ENCODE measurements around the gene HOXC11.

Gene HOXC11

DNA sequence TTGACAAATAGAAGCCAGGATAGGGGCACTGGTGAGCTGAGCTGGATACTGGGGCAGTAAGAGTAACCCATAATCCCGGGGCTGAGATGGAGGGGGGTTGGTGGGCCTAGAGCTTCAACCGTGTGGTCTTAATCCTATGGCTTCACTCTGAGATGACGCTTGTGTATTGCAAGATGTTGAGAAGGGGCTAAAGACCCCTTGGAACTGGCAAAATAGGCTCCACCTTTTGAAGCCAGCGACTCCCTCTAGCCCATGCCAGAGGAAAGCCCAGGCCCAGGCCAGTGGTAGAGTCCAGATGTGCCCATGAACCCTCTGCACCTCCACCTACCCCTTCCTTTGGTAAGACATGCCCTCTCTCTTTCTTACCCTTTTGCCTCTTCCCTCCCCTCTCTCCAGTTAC, 13.6 kb upstream of the HOXC11 start:
- peaks cover 3% of the 10 kb centered on the region; the same call in 1 of the 2 replicates for H3K4me1 ChIP-seq
- in situ Hi-C loops (cut with MboI; ENCODE audit: low sequenced_read_pairs): no loop called here
- H3K27me3 ChIP-seq (ENCODE audit: low read depth): peaks cover 19% of the 10 kb centered on the region
- no peaks in the 10 kb centered on the region for H3K9me3 ChIP-seq
- H3K4me3 ChIP-seq: no peak overlapping the region
- DNase-seq (ENCODE audit: low spot score in 2 of 2): no peak
- H3K36me3 ChIP-seq (replicated peaks): no peaks in the 10 kb centered on the region

- Histone ChIP-seq H3K36me3 (replicated peaks) (no peaks in the 10 kb centered on the region), H3K4me1 (peaks cover 12% of the 10 kb centered on the region), H3K4me3 (no peak overlapping the region), H3K9me3 (no peaks in the 10 kb centered on the region), H3K27me3 (ENCODE audit: low read depth) (peaks cover 18% of the 10 kb centered on the region)
- in situ Hi-C loops (cut with MboI; ENCODE audit: low sequenced_read_pairs): no loop called here
- DNase-seq (ENCODE audit: low spot score in 2 of 2): no peak
These were observed 12.5 kb upstream of the HOXC11 start for GRCh38 chr12:53960187-53961024.

- H3K27me3 ChIP-seq (ENCODE audit: low read depth): peaks cover 10% of the 10 kb centered on the region
- H3K36me3 ChIP-seq (replicated peaks): no peaks in the 10 kb centered on the region
- in situ Hi-C loops (cut with MboI; ENCODE audit: low sequenced_read_pairs): no loop called here
- H3K4me1 ChIP-seq: peaks cover 17% of the 10 kb centered on the region
- H3K4me3 ChIP-seq: no peak overlapping the region
- no peaks in the 10 kb centered on the region for H3K9me3 ChIP-seq
- DNase-seq (ENCODE audit: low spot score in 2 of 2): no peak
These were observed 11.7 kb upstream of the HOXC11 start for GRCh38 chr12:53961025-53961761.

GRCh38 chr12:53963005-53963404, 9.9 kb upstream of the HOXC11 start:
- H3K4me1 ChIP-seq: peaks cover 17% of the 10 kb centered on the region
- H3K4me3 ChIP-seq: no peak overlapping the region
- no peaks in the 10 kb centered on the region for H3K9me3 ChIP-seq
- in situ Hi-C loops (cut with MboI; ENCODE audit: low sequenced_read_pairs): no loop called here
- H3K27me3 ChIP-seq (ENCODE audit: low read depth): 0 out of 2 replicates have a peak, but pooled peaks cover 2% of the 10 kb centered on the region
- DNase-seq (ENCODE audit: low spot score in 2 of 2): no peak
- H3K36me3 ChIP-seq (replicated peaks): no peaks in the 10 kb centered on the region

DNA sequence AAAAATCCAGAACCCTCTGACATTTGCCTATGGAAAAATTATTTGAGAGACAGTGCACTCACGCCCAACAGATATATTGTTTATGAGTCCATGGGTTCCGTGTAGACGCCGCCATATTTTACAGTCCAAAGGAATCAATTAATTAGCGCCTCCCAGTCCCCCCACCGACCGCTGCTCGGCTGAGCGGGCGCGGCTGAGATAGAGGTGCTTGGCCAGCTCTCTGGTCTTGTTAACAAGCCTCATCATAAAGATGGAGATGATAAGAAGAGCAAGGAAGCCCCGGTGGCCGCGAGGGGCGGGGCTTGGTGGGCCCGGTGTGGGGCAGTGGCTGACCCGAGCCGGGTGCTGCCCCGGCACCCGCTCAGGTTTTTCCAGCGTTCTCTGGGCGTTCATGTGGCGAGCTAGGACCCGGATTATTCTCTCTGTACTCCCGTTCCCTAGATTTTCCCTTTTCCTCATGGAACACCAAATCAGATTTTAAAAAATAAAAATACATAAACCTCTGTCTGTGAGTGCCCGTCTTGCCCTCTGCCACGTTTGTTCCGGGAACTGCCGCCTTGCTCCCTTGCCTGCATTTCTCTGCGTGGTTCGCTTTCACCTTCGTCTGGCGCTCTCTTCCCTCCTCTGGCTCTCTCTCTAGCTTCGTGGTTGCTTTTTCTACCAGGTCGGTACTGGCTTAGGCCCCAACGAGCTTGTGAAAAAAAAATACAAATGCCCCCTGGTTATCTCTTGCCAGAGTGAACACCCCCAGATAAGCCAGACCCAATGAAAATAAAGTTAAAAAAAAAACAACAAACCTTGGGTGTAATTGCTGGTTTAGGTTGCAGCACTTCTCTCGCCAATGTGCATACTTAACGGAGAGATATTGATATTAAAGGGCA, 9.3 kb upstream of the HOXC11 start:
- no peak for DNase-seq (ENCODE audit: low spot score in 2 of 2)
- 0 out of 2 replicates have a peak, but pooled peaks cover 2% of the 10 kb centered on the region for H3K27me3 ChIP-seq (ENCODE audit: low read depth)
- H3K9me3 ChIP-seq: no peaks in the 10 kb centered on the region
- H3K4me1 ChIP-seq: peaks cover 17% of the 10 kb centered on the region
- no peak overlapping the region for H3K4me3 ChIP-seq
- no peaks in the 10 kb centered on the region for H3K36me3 ChIP-seq (replicated peaks)
- in situ Hi-C loops (cut with MboI; ENCODE audit: low sequenced_read_pairs): no loop called here

GRCh38 chr12:53964315-53964713, 8.6 kb upstream of the HOXC11 start:
- Histone ChIP-seq H3K4me3 (no peak overlapping the region), H3K9me3 (no peaks in the 10 kb centered on the region), H3K27me3 (ENCODE audit: low read depth) (no peaks in the 10 kb centered on the region), H3K36me3 (replicated peaks) (no peaks in the 10 kb centered on the region), H3K4me1 (peaks cover 17% of the 10 kb centered on the region)
- in situ Hi-C loops (cut with MboI; ENCODE audit: low sequenced_read_pairs): no loop called here
- no peak for DNase-seq (ENCODE audit: low spot score in 2 of 2)

GRCh38 chr12:53965281-53966084, 7.4 kb upstream of the HOXC11 start:
- peak in 1 of 2 experiments; percentile 59 for DNase-seq (ENCODE audit: low spot score in 2 of 2)
- Histone ChIP-seq H3K4me3 (peak overlapping the region; percentile 14), H3K4me1 (peaks cover 17% of the 10 kb centered on the region), H3K27me3 (ENCODE audit: low read depth) (no peaks in the 10 kb centered on the region), H3K9me3 (no peaks in the 10 kb centered on the region), H3K36me3 (replicated peaks) (no peaks in the 10 kb centered on the region)
- in situ Hi-C loops (cut with MboI; ENCODE audit: low sequenced_read_pairs): no loop called here

DNA sequence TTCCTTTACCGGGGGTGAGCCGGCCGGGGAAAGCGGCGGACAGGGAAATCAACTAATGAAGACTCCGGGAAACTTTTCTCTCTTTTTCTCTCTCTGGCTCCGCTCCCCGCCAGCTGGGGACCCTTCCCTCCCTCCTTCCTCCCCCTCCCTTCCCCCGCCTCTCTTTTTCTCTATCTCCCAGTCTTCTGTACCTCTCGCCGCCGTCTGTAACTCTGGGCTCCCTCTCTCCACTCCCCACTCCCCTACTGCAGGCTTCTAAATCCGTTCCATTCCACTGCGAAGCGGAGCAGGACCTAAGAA, 6.9 kb upstream of the HOXC11 start:
- in situ Hi-C loops (cut with MboI; ENCODE audit: low sequenced_read_pairs): no loop called here
- Histone ChIP-seq H3K9me3 (no peaks in the 10 kb centered on the region), H3K27me3 (ENCODE audit: low read depth) (no peaks in the 10 kb centered on the region), H3K4me1 (peaks cover 17% of the 10 kb centered on the region), H3K36me3 (replicated peaks) (no peaks in the 10 kb centered on the region), H3K4me3 (peak overlapping the region; percentile 14)
- no peak for DNase-seq (ENCODE audit: low spot score in 2 of 2)

DNA sequence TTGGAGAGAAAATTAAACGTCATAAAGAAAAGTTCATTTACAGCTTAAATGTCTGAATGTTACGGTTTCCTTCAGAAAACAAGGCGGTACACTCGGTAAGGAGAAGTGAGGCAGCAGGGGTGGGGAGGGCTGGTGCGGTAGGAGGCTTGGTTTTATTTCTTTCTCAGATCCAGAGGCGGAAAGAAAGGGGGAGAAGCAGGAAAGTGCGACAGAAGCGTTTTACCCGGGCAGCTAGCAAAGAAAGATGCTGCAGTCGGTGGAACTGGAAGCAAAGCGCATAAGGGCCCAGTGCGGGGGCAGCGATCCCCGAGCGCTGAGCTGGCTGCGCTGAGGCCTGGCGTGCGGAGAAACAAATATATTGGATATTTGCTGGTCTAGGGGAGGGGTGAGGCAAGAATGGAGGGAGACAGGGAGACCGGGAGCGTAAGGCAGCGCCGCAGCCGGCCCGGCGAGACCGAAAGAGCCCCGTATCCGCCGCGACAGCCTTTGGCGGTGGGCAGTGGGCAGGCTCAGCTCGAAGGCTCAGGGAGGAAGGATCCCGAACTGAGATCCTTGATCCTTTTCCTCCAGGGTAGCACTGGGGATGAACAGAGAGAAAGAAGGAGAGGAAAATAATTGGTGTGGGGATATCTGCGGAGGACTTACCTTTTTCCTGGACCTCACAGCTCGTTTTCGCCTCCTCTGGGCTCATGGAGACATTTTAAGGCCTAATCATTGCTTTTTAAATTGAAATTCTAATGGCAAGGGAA, 6.4 kb upstream of the HOXC11 start:
- Histone ChIP-seq H3K4me3 (peak overlapping the region; percentile 14), H3K4me1 (peaks cover 17% of the 10 kb centered on the region), H3K36me3 (replicated peaks) (no peaks in the 10 kb centered on the region), H3K9me3 (no peaks in the 10 kb centered on the region), H3K27me3 (ENCODE audit: low read depth) (no peaks in the 10 kb centered on the region)
- no peak for DNase-seq (ENCODE audit: low spot score in 2 of 2)
- in situ Hi-C loops (cut with MboI; ENCODE audit: low sequenced_read_pairs): no loop called here

DNA sequence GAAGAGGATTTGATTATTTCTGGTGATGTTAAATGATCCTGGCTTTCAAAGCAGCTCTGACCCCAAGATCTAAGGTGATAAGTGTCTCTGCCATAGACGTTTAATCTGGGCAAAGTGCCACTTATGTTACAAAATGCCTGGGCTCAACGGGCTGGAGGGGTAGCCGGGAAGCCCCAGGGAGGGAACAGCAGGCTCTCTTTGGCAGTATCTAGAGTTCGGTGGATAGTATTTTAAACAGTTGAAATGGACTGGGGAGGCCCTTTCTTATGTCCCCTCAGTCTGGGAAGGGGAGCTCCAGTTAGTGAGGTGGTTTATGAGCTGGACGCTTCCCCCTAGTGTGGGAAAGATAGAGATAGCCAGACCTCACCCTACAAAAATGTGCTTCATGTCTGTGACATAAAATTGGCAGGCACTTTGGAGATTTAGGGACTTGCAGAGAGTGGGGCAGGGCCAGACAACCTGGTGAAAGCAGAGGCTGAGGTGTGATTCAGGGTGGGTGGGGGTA, 5.5 kb upstream of the HOXC11 start:
- in situ Hi-C loops (cut with MboI; ENCODE audit: low sequenced_read_pairs): no loop called here
- Histone ChIP-seq H3K27me3 (ENCODE audit: low read depth) (no peaks in the 10 kb centered on the region), H3K9me3 (no peaks in the 10 kb centered on the region), H3K4me1 (peaks cover 17% of the 10 kb centered on the region), H3K4me3 (no peak overlapping the region), H3K36me3 (replicated peaks) (no peaks in the 10 kb centered on the region)
- DNase-seq (ENCODE audit: low spot score in 2 of 2): no peak

- no peak overlapping the region for H3K4me3 ChIP-seq
- no peaks in the 10 kb centered on the region for H3K36me3 ChIP-seq (replicated peaks)
- H3K9me3 ChIP-seq: no peaks in the 10 kb centered on the region
- in situ Hi-C loops (cut with MboI; ENCODE audit: low sequenced_read_pairs): no loop called here
- no peak for DNase-seq (ENCODE audit: low spot score in 2 of 2)
- H3K27me3 ChIP-seq (ENCODE audit: low read depth): no peaks in the 10 kb centered on the region
- peaks cover 17% of the 10 kb centered on the region for H3K4me1 ChIP-seq
These were observed 4.5 kb upstream of the HOXC11 start for GRCh38 chr12:53968214-53969127.
